Common myeloid progenitor, CD34-positive (primary cell): ENCODE data around the gene NFYB.
A peak's percentile ranks its signal among the peaks of the same experiment; 100 is the strongest.

Experiments
- CTCF ChIA-PET: fragments of 350-600 bp; sonication (Branson Sonifier 250); formaldehyde crosslinking; loops from one replicate; lab custom pipeline; 2021; ENCODE audit warnings: antibody characterized with exemption; lab: Charles Lee
- POLR2A ChIA-PET: fragments of 350-600 bp; sonication (Branson Sonifier 250); formaldehyde crosslinking; loops from one replicate; lab custom pipeline; 2021; ENCODE audit warnings: antibody characterized with exemption; lab: Charles Lee
- DNase-seq, 3 donors: peaks; one replicate each; pipeline versions ENCODE4 v3.0.0 to v3.0.0-alpha.2; 2013
- H3K27ac ChIP-seq, 2 experiments: 1 replicate in 1 of 2; 2 replicates in 1 of 2; pipeline ENCODE4 v1.7.0; 2013; ENCODE audit warnings: inconsistent platforms in 2 of 2, low read length in 2 of 2, mild to moderate bottlenecking in 2 of 2, low read depth in 1 of 2, moderate library complexity in 1 of 2; ENCODE audit not compliant: severe bottlenecking in 2 of 2, insufficient read depth in 1 of 2, poor library complexity in 1 of 2
- H3K27me3 ChIP-seq, 5 experiments: replicated peaks in 2 of 5; 1 replicate in 3 of 5; 2 replicates in 2 of 5; pipeline versions ENCODE4 v1.6.1 to v1.7.0; 2013; ENCODE audit warnings: low read length in 4 of 5, mild to moderate bottlenecking in 2 of 5, moderate library complexity in 2 of 5, inconsistent platforms in 1 of 5; ENCODE audit not compliant: insufficient read depth in 5 of 5, control insufficient read depth in 4 of 5
- H3K36me3 ChIP-seq, 4 experiments: 1 replicate in 2 of 4; 2 replicates in 2 of 4; pipeline versions ENCODE4 v1.6.1 to v1.7.0; 2013; ENCODE audit warnings: low read length in 3 of 4, control low read depth in 1 of 4, mild to moderate bottlenecking in 1 of 4; ENCODE audit not compliant: control insufficient read depth in 4 of 4, insufficient read depth in 4 of 4
- H3K4me1 ChIP-seq, 4 experiments: 1 replicate in 3 of 4; 2 replicates in 1 of 4; pipeline versions ENCODE4 v1.6.1 to v1.7.1; 2013; ENCODE audit warnings: low read length in 3 of 4, mild to moderate bottlenecking in 3 of 4, control low read depth in 1 of 4, inconsistent platforms in 1 of 4, moderate library complexity in 1 of 4; ENCODE audit not compliant: control insufficient read depth in 4 of 4, insufficient read depth in 4 of 4; ENCODE audit errors: control extremely low read depth in 1 of 4
- H3K4me3 ChIP-seq, 7 experiments: 1 replicate in 4 of 7; 2 replicates in 3 of 7; pipeline versions ENCODE4 v1.5.1 to v1.7.0; 2013; ENCODE audit warnings: mild to moderate bottlenecking in 7 of 7, low read length in 6 of 7, moderate library complexity in 6 of 7, inconsistent platforms in 2 of 7, low read depth in 2 of 7, control low read depth in 1 of 7; ENCODE audit not compliant: insufficient read depth in 4 of 7, control insufficient read depth in 1 of 7; ENCODE audit errors: extremely low read depth in 1 of 7
- H3K9me3 ChIP-seq, 5 experiments: 1 replicate in 4 of 5; 2 replicates in 1 of 5; pipeline versions ENCODE4 v1.6.1 to v1.7.1; 2013; ENCODE audit warnings: low read length in 4 of 5, mild to moderate bottlenecking in 2 of 5, inconsistent platforms in 1 of 5, low read depth in 1 of 5, moderate library complexity in 1 of 5; ENCODE audit not compliant: control insufficient read depth in 4 of 5, insufficient read depth in 2 of 5; ENCODE audit errors: control extremely low read depth in 1 of 5
- WGBS: methylation state at CpG from one replicate; pipeline ENCODE4 v1.1.5; 2013; ENCODE audit not compliant: insufficient coverage; 5-methylcytosine and 5-hydroxymethylcytosine counted together

Gene NFYB

DNA sequence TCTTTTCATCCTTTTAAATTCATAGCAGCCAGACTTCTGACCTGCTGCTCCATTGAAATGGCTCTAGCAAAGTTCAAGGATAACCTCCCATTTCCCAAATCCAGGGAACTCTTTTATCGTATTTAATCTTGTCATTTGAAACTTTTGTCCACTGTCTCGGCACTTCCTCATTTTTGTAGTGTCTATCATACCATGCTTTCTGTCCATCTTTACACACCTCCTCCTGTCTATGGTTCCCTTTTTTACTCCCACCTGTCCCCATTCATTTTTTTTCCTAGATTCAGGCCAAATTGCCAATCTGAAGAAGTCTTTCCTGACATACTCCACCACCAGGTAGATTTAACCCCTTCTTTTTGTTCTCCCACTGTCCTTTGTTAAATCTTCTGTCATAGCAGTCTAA lies 31.0 kb downstream of the NFYB start:
- Histone ChIP-seq H3K27me3 (no peaks in the 10 kb centered on the region), H3K27ac (no peak overlapping the region), H3K4me1 (peaks cover 3 to 8% (median 7%) of the 10 kb centered on the region in 4 experiments), H3K36me3 (peaks cover 0 to 8% (median 3%) of the 10 kb centered on the region in 4 experiments), H3K4me3 (no peak overlapping the region), H3K9me3 (no peaks in the 10 kb centered on the region)
- DNase-seq = peak in 1 of 3 donors; percentile 8
- no CpG with 5 or more reads among the region's 2 CpGs for WGBS
- CTCF ChIA-PET = interaction anchor here (0.9 to 6.3 kb wide), 4 partner anchors 8 to 224 kb away, joined by 3 to 50 read pairs (median 22); no protein-coding TSS in a partner anchor
- POLR2A ChIA-PET = no interaction called here

DNA sequence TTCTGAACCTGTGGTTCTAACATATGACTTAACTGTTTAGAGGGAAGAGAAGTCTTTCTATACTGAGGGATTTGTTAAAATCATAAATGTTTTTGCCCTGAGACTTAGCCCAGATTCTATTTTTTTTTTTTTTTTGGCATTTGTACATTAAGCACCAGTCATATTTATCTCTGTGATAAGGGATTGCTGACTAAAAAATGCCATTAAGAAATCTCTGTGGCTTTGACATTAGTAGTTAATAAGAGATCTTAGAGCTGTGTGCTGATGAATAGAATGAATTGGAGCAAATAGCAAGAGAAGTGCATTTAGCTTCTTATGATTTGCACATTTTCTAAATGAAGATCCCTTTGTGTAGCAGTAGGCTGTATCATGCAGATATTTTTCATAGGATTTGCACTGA lies 32.5 kb downstream of the NFYB start:
- no peak for DNase-seq
- no peaks in the 10 kb centered on the region for H3K9me3 ChIP-seq
- no peaks in the 10 kb centered on the region for H3K27me3 ChIP-seq
- H3K36me3 ChIP-seq = peaks cover 0 to 16% (median 3%) of the 10 kb centered on the region in 4 experiments
- CTCF ChIA-PET = no interaction called here
- H3K4me1 ChIP-seq = peaks cover 3 to 8% (median 7%) of the 10 kb centered on the region in 4 experiments
- no peak overlapping the region for H3K4me3 ChIP-seq
- POLR2A ChIA-PET = no interaction called here
- H3K27ac ChIP-seq = no peak overlapping the region

DNA sequence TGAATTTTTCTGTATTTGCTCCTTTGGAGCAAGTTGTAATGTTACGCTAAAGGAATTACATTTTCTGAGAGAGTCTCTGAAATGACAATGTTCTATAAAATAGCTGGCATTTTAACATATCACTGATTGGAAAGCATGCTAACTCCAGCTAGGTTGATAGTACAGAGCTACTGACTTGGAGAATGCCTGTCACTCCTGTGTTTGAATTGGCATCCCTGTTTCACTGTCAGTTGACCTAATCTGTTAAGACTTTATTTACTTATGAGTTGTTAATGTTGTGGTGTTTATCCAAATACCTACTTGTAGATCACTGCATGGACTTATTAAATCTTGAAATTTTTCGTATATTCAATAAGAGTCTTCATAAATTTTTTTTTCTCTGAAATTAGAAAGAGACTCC lies 40.1 kb downstream of the NFYB start:
- POLR2A ChIA-PET = no interaction called here
- H3K4me3 ChIP-seq = no peak overlapping the region
- H3K9me3 ChIP-seq = no peaks in the 10 kb centered on the region
- no peak for DNase-seq
- CTCF ChIA-PET = interaction anchor here (1.1 to 4.4 kb wide), 5 partner anchors 11 to 100 kb away, joined by 3 to 21 read pairs (median 3); no protein-coding TSS in a partner anchor
- no peak overlapping the region for H3K27ac ChIP-seq
- H3K36me3 ChIP-seq = peaks cover 14 to 46% (median 24%) of the 10 kb centered on the region in 4 experiments
- no peaks in the 10 kb centered on the region for H3K27me3 ChIP-seq
- WGBS = no CpG with 5 or more reads among the region's 2 CpGs
- no peaks in the 10 kb centered on the region for H3K4me1 ChIP-seq

DNA sequence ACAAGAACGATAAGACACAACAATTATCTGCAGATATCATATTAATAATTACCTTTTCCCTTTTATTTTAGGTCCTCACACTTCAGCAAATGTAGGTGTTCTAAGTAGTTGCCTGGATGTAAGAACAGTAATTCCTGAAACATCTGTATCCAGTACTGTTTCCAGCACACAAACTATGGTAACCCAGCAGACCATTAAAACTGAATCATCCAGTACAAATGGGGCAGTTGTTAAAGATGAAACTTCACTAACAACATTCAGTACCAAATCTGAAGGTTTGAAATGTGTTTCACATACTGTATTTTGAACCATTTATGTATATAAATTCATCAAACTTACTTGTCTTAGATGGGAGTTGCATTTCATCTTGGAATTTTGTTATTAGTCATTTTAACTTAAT lies 42.7 kb downstream of the NFYB start:
- no peak for DNase-seq
- H3K4me1 ChIP-seq = no peaks in the 10 kb centered on the region
- H3K36me3 ChIP-seq = peaks cover 10 to 44% (median 25%) of the 10 kb centered on the region in 4 experiments
- H3K27ac ChIP-seq = no peak overlapping the region
- WGBS = no CpG with 5 or more reads among the region's 1 CpG
- H3K27me3 ChIP-seq = no peaks in the 10 kb centered on the region
- no peak overlapping the region for H3K4me3 ChIP-seq
- POLR2A ChIA-PET = no interaction called here
- CTCF ChIA-PET = no interaction called here
- no peaks in the 10 kb centered on the region for H3K9me3 ChIP-seq

DNA sequence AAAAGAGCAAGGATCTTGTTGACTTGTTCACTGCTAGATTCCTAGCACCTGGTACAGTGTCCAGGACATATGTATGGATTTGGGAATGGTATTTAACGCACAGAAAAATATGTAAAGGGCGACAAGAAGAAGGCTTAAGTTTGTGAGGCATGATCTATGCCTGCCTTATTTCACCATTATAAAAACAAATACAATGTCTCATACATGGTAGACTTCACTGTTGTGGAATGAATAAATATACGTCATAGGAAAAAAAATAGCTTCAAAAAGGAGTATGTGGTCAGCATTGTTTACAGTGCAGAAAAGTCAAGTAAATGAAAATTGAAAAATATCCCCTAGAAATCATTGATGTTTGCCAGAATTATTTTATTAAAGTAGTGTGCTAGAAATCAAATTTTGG lies 43.7 kb downstream of the NFYB start:
- Histone ChIP-seq H3K4me3 (no peak overlapping the region), H3K27me3 (no peaks in the 10 kb centered on the region), H3K9me3 (no peaks in the 10 kb centered on the region), H3K4me1 (no peaks in the 10 kb centered on the region), H3K36me3 (peaks cover 8 to 49% (median 24%) of the 10 kb centered on the region in 4 experiments), H3K27ac (no peak overlapping the region)
- WGBS = no CpG with 5 or more reads among the region's 3 CpGs
- CTCF ChIA-PET = no interaction called here
- POLR2A ChIA-PET = no interaction called here
- DNase-seq = no peak

DNA sequence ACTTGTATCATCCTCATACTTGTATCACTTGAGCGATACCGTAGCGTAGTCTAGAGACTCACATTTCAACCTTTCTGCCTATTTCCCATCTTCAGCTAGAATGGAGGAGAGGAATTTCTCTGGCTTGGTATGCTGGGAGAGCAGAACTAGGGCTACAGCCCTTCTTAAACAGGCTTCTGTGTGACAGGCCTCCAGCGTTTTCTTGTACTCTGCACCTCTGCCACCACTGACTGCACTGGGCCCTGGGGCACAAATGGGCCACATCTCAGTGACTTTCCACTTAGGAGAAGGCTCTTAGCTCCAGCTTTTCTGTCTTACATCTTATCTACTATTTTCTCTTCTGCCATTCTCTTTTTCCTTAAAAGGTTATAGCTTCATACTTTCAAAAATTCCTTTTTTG lies 46.9 kb downstream of the NFYB start:
- WGBS = 100% methylated on average over 3 of the region's 4 CpGs
- Histone ChIP-seq H3K27ac (no peak overlapping the region), H3K27me3 (no peaks in the 10 kb centered on the region), H3K9me3 (no peaks in the 10 kb centered on the region), H3K4me3 (no peak overlapping the region), H3K4me1 (no peaks in the 10 kb centered on the region), H3K36me3 (peaks cover 15 to 52% (median 23%) of the 10 kb centered on the region in 4 experiments)
- POLR2A ChIA-PET = no interaction called here
- CTCF ChIA-PET = interaction anchor here (0.9 to 2.2 kb wide), 3 partner anchors 7 to 18 kb away, joined by 3 to 8 read pairs (median 6); no protein-coding TSS in a partner anchor
- no peak for DNase-seq

DNA sequence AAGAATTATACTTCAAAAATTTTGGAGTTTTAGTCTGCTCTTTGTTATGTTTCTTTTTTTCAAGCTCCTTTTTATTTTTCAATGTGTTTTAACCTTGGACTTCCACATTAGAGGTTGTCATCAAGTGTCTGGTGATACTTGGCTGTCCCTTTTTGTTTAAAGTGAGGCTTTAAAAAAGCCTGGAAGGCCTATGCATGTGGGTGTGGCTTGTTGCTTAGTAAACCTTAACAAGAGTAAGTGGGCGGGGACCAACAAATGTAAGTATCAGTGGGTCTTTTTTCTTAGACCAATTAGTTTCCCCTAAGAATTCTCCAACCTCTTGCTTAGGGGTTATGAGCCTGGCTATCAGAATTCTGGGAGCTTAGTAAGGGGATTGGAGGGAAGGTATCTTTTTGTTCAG lies 47.3 kb downstream of the NFYB start:
- no peaks in the 10 kb centered on the region for H3K4me1 ChIP-seq
- DNase-seq = no peak
- ChIA-PET POLR2A (no interaction called here), CTCF (interaction anchor here (0.9 to 2.2 kb wide), 2 partner anchors 9 to 18 kb away, joined by 3 to 8 read pairs; no protein-coding TSS in a partner anchor)
- H3K9me3 ChIP-seq = no peaks in the 10 kb centered on the region
- H3K27me3 ChIP-seq = no peaks in the 10 kb centered on the region
- 100% methylated on average over 1 of the region's 1 CpG for WGBS
- H3K36me3 ChIP-seq = peaks cover 16 to 52% (median 23%) of the 10 kb centered on the region in 4 experiments
- H3K4me3 ChIP-seq = no peak overlapping the region
- H3K27ac ChIP-seq = no peak overlapping the region
